Measurements from ENCODE around the gene NLK. TPM values are rescaled to one million over a fixed set of nuclear protein-coding genes. Genes with fewer than 3 reads are reported as not detected.
"Not testable (repeated sequence)": the region's sequence is repeated elsewhere in the genome, so short reads cannot be mapped to it uniquely, and the experiment has no call there.

NLK gene
- total RNA-seq, 1 donor from 2014 or later = 26.0 TPM

DNA sequence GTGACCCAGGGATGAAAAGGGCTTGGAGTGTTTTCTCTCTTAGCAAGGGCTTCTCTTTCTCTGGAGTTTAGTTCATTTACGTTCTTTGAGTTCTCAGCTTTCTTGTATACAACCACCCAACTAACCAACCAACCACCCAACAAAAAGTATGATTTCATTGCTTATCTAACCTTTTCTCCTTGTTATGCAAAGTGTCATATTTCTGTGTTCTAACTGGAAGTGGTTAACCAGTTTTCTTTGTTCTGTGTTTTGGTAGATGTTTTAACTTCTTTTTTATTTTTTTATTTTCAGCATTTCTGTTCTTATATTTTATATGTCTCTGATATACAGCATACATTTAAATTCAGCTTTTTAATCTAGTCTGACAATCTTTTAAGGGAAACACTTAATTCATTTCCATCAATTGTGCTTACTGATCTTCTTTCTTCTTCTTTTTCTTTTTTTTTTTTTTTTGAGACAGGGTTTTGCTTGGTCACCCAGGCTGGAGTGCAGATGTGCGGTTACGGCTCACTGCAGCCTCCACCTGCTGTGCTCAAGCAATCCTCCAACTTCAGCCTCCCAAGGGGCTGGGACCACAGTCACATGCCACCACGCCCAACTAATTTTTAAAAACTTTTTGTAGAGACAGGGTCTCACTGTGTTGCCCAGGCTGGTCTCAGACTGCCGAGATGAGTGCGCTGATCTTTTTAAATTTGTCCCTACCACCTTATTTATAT, 29.6 kb downstream of the NLK start:
- Mint-ChIP-seq H3K27me3 (ENCODE audit: low read depth) (no peaks in the 10 kb centered on the region), H3K9me3 (peaks cover 14% of the 10 kb centered on the region), H3K4me3 (no peak overlapping the region), H3K4me1 (no peaks in the 10 kb centered on the region), H3K27ac (ENCODE audit: unreplicated experiment) (no peak overlapping the region), H3K36me3 (ENCODE audit: low read depth) (peaks cover 22% of the 10 kb centered on the region)
- TF ChIP-seq, protein P1, sequence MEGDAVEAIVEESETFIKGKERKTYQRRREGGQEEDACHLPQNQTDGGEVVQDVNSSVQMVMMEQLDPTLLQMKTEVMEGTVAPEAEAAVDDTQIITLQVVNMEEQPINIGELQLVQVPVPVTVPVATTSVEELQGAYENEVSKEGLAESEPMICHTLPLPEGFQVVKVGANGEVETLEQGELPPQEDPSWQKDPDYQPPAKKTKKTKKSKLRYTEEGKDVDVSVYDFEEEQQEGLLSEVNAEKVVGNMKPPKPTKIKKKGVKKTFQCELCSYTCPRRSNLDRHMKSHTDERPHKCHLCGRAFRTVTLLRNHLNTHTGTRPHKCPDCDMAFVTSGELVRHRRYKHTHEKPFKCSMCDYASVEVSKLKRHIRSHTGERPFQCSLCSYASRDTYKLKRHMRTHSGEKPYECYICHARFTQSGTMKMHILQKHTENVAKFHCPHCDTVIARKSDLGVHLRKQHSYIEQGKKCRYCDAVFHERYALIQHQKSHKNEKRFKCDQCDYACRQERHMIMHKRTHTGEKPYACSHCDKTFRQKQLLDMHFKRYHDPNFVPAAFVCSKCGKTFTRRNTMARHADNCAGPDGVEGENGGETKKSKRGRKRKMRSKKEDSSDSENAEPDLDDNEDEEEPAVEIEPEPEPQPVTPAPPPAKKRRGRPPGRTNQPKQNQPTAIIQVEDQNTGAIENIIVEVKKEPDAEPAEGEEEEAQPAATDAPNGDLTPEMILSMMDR (conservative IDR thresholded peaks at IDR 0.05) = no peak
- no peak for DNase-seq (ENCODE audit: low read depth, low spot score)

DNA sequence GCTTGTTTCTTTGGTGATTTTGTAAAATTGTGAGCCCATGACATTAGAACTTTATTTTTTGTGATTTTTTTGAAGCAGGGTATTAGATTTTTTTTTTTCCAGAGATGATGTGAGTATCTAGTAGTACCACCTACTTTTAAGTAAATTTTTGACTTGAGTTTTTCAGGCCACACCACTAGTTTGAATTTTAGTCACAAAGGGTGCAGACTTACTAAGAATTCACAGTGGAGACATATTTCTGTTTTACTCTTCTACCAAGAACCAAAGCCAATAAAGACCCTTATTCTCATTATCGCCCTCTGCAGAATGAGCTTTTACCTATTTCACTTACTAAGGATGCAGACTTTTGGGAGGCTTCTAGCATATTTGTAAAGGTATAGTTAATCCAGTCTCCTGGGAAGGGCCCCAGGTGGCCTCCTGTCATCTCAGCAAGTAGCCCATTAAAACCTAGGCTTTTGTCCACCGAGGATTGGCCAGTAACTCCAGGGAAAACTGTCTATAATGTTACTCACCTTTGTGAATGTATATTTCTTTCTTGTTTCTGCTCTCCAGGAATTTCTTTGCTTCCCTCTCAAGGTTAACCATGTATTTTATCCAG, 30.6 kb downstream of the NLK start:
- Mint-ChIP-seq H3K4me3 (no peak overlapping the region), H3K4me1 (no peaks in the 10 kb centered on the region), H3K27ac (ENCODE audit: unreplicated experiment) (no peak overlapping the region), H3K27me3 (ENCODE audit: low read depth) (no peaks in the 10 kb centered on the region), H3K36me3 (ENCODE audit: low read depth) (peaks cover 21% of the 10 kb centered on the region), H3K9me3 (peaks cover 14% of the 10 kb centered on the region)
- no peak for DNase-seq (ENCODE audit: low read depth, low spot score)
- TF ChIP-seq, protein P1 (conservative IDR thresholded peaks at IDR 0.05) = no peak

DNA sequence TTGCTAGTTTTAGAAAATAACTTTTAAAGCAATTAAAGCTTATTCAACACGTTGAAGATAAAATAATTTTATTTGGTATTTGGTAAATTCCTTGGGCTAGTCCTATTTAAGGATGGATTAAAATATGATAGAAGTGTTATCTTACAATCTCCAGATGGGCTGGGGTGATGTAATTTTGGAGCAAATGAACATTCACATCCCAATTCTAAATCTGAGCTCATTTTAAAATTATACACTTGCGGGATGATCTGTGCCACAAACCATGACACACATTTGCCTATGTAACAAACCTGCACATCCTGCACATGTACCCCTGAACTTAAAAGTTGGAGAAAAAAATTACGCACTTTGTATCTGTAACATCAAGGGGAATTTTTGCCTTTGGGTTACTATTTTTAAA, 31.5 kb downstream of the NLK start:
- Mint-ChIP-seq H3K4me1 (no peaks in the 10 kb centered on the region), H3K9me3 (peaks cover 14% of the 10 kb centered on the region), H3K27me3 (ENCODE audit: low read depth) (no peaks in the 10 kb centered on the region), H3K27ac (ENCODE audit: unreplicated experiment) (no peak overlapping the region), H3K36me3 (ENCODE audit: low read depth) (peaks cover 18% of the 10 kb centered on the region), H3K4me3 (no peak overlapping the region)
- DNase-seq (ENCODE audit: low read depth, low spot score) = no peak
- TF ChIP-seq, protein P1 (conservative IDR thresholded peaks at IDR 0.05) = no peak

DNA sequence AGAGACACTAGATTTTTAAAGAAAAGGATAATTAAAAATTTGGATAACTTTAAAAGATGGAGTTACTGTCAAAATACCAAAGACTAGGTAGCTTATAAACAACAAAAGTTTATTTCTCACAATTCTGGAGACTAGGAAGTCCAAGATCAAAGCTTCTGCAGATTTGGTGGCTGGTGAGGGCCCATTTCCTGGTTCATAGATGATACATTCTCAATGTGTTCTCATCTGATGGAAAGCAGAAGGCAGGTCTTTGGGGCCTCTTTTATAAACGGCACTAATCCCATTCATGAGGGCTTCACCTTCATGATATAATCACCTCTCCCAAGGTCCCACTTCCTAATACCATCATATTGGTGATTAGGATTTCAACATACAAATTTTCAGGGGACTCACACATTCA, 33.7 kb downstream of the NLK start:
- Mint-ChIP-seq H3K4me3 (no peak overlapping the region), H3K27me3 (ENCODE audit: low read depth) (no peaks in the 10 kb centered on the region), H3K9me3 (peaks cover 9% of the 10 kb centered on the region), H3K27ac (ENCODE audit: unreplicated experiment) (no peak overlapping the region), H3K4me1 (no peaks in the 10 kb centered on the region), H3K36me3 (ENCODE audit: low read depth) (peaks cover 14% of the 10 kb centered on the region)
- TF ChIP-seq, protein P1 (conservative IDR thresholded peaks at IDR 0.05) = no peak
- DNase-seq (ENCODE audit: low read depth, low spot score) = no peak

DNA sequence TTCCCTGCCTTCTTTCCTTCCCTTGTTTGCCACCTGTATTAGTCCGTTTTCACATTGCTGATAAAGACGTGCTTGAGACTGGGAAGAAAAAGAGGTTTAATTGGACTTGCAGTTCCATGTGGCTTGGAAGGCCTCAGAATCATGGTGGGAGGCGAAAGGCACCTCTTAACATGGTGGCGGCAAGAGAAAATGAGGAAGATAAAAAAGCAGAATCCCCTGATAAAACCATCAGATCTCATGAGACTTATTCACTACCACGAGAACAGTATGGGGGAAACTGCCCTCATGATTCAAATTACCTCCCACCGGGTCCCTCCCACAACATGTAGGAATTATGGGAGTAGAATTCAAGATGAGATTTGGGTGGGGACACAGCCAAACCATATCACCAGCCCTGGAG, 34.7 kb downstream of the NLK start:
- not testable (repeated sequence) for H3K27ac Mint-ChIP-seq (ENCODE audit: unreplicated experiment); DNase-seq (ENCODE audit: low read depth, low spot score); H3K4me3 Mint-ChIP-seq; H3K9me3 Mint-ChIP-seq; H3K27me3 Mint-ChIP-seq (ENCODE audit: low read depth); H3K4me1 Mint-ChIP-seq; H3K36me3 Mint-ChIP-seq (ENCODE audit: low read depth)

All from neural crest cell (in vitro differentiated cells).